Fibroblast of lung (primary cell): ENCODE data around the gene CAMTA1. TPM values are rescaled to one million over a fixed set of nuclear protein-coding genes. Genes with fewer than 3 reads are reported as not detected.

Experiments used
- DNase-seq, 2 donors: peaks; one replicate each; pipeline versions ENCODE4 v3.0.0 to v3.0.0-alpha.2; 2010; ENCODE audit warnings: low read depth in 2 of 2
- H2AFZ ChIP-seq: 2 replicates; pipeline ENCODE4 v1.5.1; 2012; ENCODE audit warnings: low read length, control low read depth, inconsistent platforms
- H3K27ac ChIP-seq: 2 replicates; pipeline ENCODE4 v1.5.1; 2011; ENCODE audit warnings: low read length, control low read depth; ENCODE audit not compliant: insufficient read depth
- H3K27me3 ChIP-seq: 2 replicates; pipeline ENCODE4 v1.5.1; 2011; ENCODE audit warnings: mild to moderate bottlenecking, low read length; ENCODE audit not compliant: control insufficient read depth, insufficient read depth
- H3K36me3 ChIP-seq: 2 replicates; pipeline ENCODE4 v1.5.1; 2011; ENCODE audit warnings: low read length; ENCODE audit not compliant: control insufficient read depth, insufficient read depth
- H3K4me1 ChIP-seq: 2 replicates; pipeline ENCODE4 v1.5.1; 2011; ENCODE audit warnings: low read length; ENCODE audit not compliant: control insufficient read depth, insufficient read depth; ENCODE audit errors: extremely low read depth
- H3K4me2 ChIP-seq: 2 replicates; pipeline ENCODE4 v1.5.1; 2011; ENCODE audit warnings: low read length, control low read depth; ENCODE audit not compliant: insufficient read depth; ENCODE audit errors: extremely low read depth
- H3K4me3 ChIP-seq, 4 experiments: fragments of 200-600 bp in 1 of 4; sonication (generic) in 1 of 4; replicated peaks in 1 of 4; 2 replicates each; pipeline ENCODE4 v1.5.1; 2011 to 2016; ENCODE audit warnings: low read length in 4 of 4, low read depth in 3 of 4, mild to moderate bottlenecking in 3 of 4, control low read depth in 2 of 4, inconsistent platforms in 1 of 4, mixed read lengths in 1 of 4; ENCODE audit not compliant: insufficient read depth in 1 of 4; ENCODE audit errors: control extremely low read depth in 1 of 4
- H3K79me2 ChIP-seq: 2 replicates; pipeline ENCODE4 v1.5.1; 2012; ENCODE audit warnings: mild to moderate bottlenecking, low read length, inconsistent platforms; ENCODE audit not compliant: control insufficient read depth, insufficient read depth
- H3K9ac ChIP-seq: 2 replicates; pipeline ENCODE4 v1.5.1; 2011; ENCODE audit warnings: mild to moderate bottlenecking, low read length, control low read depth; ENCODE audit not compliant: insufficient read depth
- H3K9me3 ChIP-seq: 2 replicates; pipeline ENCODE4 v1.5.1; 2012; ENCODE audit warnings: low read depth, low read length; ENCODE audit not compliant: control insufficient read depth, insufficient read depth
- H4K20me1 ChIP-seq: 2 replicates; pipeline ENCODE4 v1.5.1; 2011; ENCODE audit warnings: low read length; ENCODE audit not compliant: control insufficient read depth, insufficient read depth; ENCODE audit errors: extremely low read depth
- EZH2 ChIP-seq: IDR thresholded peaks from 2 replicates; pipeline ENCODE4 v1.5.1; 2012; ENCODE audit warnings: low read length, control low read depth, mild to moderate bottlenecking; ENCODE audit errors: missing control alignments
- polyA plus RNA-seq, 2 donors: library from polyadenylated mRNA; depleted of rRNA in 1 of 2; stranded (reverse) in 1 of 2; unstranded in 1 of 2; fragments of >200 nt; gene quantifications; 2 replicates each; pipeline ENCODE4 v1.2.1, GENCODE V29; 2011 to 2012; ENCODE audit warnings: missing spikeins in 1 of 2
- total RNA-seq: library from RNA; depleted of rRNA; stranded (reverse); fragments of >200 nt; gene quantifications from 2 replicates; pipeline ENCODE4 v1.2.1, GENCODE V29; 2014
- TF ChIP-seq, protein P1 (sequence below), 2 donors: IDR thresholded peaks in 1 of 2; conservative IDR thresholded peaks in 1 of 2; 1 replicate in 1 of 2; 2 replicates in 1 of 2; pipeline ENCODE4 v1.5.1; 2011 to 2012; ENCODE audit warnings: low read length in 2 of 2, control low read depth in 1 of 2, inconsistent platforms in 1 of 2, low read depth in 1 of 2, mild to moderate bottlenecking in 1 of 2

The CAMTA1 gene
- total and polyA plus RNA-seq, 2 donors (not counting 1 experiment from before 2014, with no cell fraction given) = 47.6 to 86.0 TPM

DNA sequence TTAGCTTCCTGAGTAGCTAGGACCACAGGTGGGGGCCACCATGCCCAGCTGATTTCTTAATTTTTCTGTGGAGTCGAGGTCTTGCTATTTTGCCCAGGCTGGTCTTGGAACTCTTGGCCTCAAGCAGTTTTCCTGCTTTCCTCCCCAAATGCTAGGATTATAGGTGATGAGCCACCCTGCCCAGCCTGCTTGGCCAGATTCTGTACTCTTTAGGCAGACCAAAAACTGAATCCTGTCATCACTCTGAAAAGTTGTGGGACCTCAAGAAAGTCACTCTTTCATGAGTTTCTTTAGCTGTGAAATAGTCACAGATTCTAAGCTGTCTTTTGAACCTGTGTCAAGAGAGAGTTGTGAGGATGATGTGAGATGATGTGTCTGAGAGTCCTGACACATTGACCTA is 105.4 kb downstream of the CAMTA1 start:
- H3K4me3 ChIP-seq = no peak overlapping the region
- H3K36me3 ChIP-seq = no peaks in the 10 kb centered on the region
- TF ChIP-seq, protein P1, sequence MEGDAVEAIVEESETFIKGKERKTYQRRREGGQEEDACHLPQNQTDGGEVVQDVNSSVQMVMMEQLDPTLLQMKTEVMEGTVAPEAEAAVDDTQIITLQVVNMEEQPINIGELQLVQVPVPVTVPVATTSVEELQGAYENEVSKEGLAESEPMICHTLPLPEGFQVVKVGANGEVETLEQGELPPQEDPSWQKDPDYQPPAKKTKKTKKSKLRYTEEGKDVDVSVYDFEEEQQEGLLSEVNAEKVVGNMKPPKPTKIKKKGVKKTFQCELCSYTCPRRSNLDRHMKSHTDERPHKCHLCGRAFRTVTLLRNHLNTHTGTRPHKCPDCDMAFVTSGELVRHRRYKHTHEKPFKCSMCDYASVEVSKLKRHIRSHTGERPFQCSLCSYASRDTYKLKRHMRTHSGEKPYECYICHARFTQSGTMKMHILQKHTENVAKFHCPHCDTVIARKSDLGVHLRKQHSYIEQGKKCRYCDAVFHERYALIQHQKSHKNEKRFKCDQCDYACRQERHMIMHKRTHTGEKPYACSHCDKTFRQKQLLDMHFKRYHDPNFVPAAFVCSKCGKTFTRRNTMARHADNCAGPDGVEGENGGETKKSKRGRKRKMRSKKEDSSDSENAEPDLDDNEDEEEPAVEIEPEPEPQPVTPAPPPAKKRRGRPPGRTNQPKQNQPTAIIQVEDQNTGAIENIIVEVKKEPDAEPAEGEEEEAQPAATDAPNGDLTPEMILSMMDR (conservative IDR thresholded peaks at IDR 0.05 in 1 of 2, IDR thresholded peaks at IDR 0.05 in 1 of 2; ENCODE audit: low read depth in 1 of 2, low read length in 2 of 2) = no peak
- no peak for TF ChIP-seq EZH2
- H3K27me3 ChIP-seq = no peaks in the 10 kb centered on the region
- no peak overlapping the region for H3K4me2 ChIP-seq
- no peak overlapping the region for H2AFZ ChIP-seq
- H4K20me1 ChIP-seq = no peaks in the 10 kb centered on the region
- no peak for DNase-seq
- no peaks in the 10 kb centered on the region for H3K4me1 ChIP-seq
- no peaks in the 10 kb centered on the region for H3K79me2 ChIP-seq
- H3K9ac ChIP-seq = no peak overlapping the region
- no peak overlapping the region for H3K27ac ChIP-seq
- H3K9me3 ChIP-seq = no peaks in the 10 kb centered on the region

DNA sequence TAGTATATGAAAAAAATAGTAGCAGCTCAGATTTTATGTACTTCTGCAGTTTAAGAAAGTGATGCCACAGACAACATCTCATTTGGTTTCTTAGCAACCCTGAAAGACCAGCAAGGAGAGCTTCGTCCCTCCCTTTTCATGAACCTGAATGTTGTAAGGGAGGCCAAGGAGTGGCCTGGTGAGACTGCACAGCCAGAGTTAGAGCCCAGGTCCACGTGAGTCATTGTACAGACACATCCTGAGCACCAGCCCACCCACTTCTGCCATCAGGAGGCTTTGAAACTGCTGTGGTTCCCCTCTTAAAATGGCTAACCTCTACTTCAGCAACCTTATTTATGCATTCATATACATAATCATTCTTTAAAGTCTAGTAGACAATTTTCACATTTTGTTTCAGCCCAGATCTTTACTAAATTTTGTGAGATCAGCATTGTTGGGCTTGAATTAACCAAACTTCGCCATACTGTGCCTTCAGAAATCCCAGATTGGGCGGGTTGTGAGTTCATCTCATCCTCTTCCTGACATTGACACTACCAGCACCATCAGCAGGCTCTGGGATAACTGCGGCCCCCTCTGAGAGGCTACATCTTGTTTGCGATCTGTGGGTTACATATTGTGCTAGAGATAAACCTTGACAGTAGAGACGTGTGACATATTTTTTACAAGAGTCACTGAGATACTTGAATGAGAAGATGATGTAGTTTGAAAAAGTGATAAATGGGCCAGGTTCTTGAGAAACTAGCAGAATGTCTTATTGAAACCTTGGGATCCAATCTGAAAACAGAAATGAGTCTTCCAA is 106.7 kb downstream of the CAMTA1 start:
- H3K4me3 ChIP-seq = no peak overlapping the region
- H3K79me2 ChIP-seq = no peaks in the 10 kb centered on the region
- H3K9me3 ChIP-seq = no peaks in the 10 kb centered on the region
- H3K36me3 ChIP-seq = no peaks in the 10 kb centered on the region
- no peaks in the 10 kb centered on the region for H4K20me1 ChIP-seq
- peak in 1 of 2 donors; percentile 61 for DNase-seq
- TF ChIP-seq, protein P1 (conservative IDR thresholded peaks at IDR 0.05 in 1 of 2, IDR thresholded peaks at IDR 0.05 in 1 of 2; ENCODE audit: low read depth in 1 of 2, low read length in 2 of 2) = no peak
- TF ChIP-seq EZH2 = no peak
- H3K9ac ChIP-seq = no peak overlapping the region
- H2AFZ ChIP-seq = no peak overlapping the region
- no peaks in the 10 kb centered on the region for H3K4me1 ChIP-seq
- no peaks in the 10 kb centered on the region for H3K27me3 ChIP-seq
- no peak overlapping the region for H3K4me2 ChIP-seq
- no peak overlapping the region for H3K27ac ChIP-seq

DNA sequence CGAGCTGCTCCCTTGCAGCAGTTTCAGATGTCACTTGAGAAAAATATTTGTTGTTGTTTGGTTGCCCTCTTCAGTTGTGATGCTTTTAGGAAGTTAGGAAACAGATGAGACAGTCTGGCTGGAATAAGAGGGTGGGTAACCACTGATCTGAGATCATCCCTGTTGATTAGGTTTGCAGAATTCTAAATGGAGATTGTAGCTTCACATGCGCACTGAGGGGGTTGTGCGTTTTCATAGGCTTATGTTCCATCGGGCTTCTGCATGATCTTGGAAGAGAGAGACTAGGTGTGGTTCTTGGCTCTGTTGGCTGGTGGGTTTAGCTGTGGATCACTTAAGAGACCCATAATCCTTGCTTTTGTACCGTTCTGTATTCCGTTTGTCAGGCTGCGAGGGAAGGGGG is 108.1 kb downstream of the CAMTA1 start:
- DNase-seq = no peak
- H3K27me3 ChIP-seq = no peaks in the 10 kb centered on the region
- no peak overlapping the region for H3K9ac ChIP-seq
- no peaks in the 10 kb centered on the region for H4K20me1 ChIP-seq
- no peaks in the 10 kb centered on the region for H3K9me3 ChIP-seq
- no peaks in the 10 kb centered on the region for H3K36me3 ChIP-seq
- H3K4me2 ChIP-seq = no peak overlapping the region
- H3K79me2 ChIP-seq = no peaks in the 10 kb centered on the region
- H3K4me1 ChIP-seq = no peaks in the 10 kb centered on the region
- no peak overlapping the region for H2AFZ ChIP-seq
- H3K27ac ChIP-seq = no peak overlapping the region
- H3K4me3 ChIP-seq = no peak overlapping the region
- TF ChIP-seq EZH2 = no peak
- TF ChIP-seq, protein P1 (conservative IDR thresholded peaks at IDR 0.05 in 1 of 2, IDR thresholded peaks at IDR 0.05 in 1 of 2; ENCODE audit: low read depth in 1 of 2, low read length in 2 of 2) = no peak
